T1000 (cell line): ENCODE results near the gene RAMP3.

Source experiments
- DNase-seq: peaks from one replicate; lab custom pipeline; 2025; ENCODE audit warnings: mixed read lengths; lab: John Stamatoyannopoulos, UW

RAMP3 gene

DNA sequence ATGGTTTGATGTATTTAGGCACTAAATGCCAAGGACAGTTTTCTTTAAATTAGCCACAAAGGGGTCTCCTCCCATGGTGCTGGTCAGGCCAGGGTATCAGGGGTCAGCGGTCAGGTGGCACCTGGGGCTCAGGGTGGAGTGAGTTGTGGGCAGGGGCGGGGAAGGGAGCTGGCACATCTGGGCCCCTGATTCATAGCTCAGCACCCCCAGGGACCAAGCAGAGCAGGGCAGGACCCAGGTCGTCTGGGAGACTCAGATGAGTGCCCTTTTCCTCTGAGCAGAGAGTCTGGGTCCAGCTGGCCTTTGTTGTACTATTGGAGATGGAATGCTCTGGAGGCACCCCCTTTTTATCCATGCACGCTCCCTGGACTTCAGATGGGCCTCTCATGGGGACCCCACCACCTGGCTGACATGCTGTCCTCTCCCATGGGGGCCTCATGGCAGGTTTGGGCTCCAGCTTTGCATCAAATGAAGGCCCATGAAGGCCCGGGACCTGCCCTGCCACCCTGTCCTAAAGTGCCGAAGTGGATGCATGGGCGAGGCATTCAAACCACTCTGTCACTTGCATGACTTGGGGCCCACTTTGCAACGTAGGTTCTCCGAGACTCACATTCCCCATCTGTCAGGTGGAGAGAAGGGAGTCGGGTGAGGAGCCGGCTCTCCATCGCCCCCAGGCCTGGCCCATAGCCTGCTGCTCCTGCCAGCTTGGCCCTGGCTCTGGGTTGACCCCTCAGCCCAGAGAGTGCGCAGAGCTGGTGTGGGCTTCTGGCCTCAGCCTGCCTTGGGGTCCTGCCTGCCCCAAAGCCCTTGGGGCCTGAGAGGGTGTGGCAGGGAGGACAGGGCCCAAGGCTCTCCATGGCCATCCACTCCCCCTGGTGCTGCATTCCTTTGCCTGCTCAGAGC lies 66.4 kb downstream of the RAMP3 start:
- no peak for DNase-seq

DNA sequence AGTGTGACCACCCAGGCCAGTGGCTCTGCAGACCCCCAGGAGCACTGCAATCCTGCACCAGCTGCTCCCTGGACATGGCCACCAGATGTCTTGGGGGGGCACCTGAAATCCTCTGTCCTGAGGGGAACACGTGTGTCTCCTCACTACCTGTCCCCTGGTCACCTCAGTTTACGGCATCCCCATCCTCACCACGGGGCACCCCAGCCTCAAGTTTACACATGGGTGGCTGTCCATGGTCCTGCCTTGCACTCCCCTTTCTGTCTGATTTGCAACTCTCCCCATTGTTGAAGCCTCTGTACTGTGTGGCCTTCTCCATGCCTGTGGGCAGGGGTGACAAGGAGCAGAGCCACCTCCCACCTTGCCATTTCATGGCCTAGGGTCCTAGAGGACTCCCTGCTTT lies 67.2 kb downstream of the RAMP3 start:
- DNase-seq, result no peak

DNA sequence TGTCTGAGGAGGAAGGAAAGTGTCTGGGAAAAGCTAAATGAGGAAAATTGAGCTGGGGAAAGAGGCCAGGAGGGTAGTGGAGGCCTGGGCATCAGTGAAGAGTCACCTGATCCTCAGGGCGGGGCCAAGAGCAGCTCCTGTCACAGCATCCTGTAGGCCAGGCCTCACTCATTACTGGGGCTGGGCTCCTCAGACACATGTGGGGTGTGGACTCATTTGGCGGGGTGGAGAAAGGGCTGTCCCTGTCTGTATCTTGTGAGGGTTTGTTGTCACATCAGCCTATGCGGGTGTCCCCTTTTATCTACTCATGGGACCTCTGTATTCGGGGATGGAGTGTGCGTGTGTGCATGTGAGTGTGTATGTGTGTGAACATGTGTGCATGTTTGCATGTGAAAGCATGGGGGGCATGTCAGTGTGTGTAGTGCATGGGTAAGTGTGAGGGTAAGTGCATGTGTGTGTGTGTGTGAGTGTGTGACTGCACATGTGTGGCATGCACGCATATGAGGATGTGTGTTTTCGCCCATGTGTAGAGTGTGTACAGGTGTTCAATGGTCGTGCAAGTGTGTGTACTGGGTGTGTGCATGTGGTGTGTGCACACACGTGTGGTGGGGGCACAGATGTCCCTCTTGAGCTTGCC lies 67.8 kb downstream of the RAMP3 start:
- DNase-seq, result no peak

DNA sequence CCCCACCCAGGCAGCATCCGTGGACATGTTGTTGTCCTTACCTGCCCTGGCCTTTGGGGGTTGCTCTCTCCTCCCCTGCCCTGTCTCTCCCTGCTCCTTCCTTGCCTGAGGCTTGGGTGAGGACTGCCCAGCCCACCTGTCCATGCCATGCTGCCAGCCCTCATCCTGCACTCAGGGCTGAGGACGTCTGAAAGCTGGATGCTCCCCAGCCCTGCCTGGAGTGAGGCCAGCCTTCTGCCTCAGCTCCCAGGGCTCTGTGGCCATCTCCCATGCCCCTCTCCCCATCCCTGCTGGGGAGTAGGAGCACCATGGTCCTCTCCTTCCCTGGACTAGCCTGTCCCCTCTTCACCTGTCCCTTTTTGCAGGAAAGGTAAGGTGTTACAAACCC lies 68.4 kb downstream of the RAMP3 start:
- DNase-seq, result no peak

DNA sequence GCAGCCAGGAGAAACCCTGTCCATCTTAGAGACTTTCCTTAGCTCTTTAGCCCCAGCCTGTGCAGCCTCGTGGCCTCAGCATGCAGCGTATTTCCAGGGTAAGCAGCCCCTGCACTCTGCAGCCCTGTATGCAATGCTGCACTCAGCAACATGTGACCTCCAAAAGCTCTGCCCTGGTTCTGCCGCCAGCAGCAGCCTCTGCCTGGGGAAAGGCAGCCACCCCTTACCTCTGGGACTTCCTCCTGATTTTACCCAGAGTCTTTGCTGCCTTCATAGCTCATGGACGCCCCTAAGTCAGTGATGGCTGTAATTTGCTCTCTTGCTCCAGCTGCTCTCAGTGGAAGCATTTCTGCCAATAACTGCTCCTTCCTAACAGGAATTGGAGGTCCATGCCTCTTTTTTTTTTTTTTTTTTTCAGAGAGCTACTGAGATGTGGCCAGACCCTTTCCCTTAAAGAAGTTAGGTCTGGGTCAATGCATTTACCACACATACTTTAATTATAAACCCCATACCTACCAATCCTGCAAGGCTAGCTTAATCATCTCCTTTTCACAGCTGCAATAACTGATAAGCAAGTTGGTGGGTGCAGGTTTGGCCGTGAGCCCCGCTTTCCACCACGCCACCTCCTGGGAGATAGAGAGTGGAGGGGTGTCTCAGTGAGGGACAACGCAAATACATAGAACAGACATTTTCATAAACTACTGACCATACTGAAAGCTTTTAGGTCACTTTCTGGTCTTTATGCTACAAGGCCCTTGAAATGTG lies 71.7 kb downstream of the RAMP3 start:
- DNase-seq, result no peak

DNA sequence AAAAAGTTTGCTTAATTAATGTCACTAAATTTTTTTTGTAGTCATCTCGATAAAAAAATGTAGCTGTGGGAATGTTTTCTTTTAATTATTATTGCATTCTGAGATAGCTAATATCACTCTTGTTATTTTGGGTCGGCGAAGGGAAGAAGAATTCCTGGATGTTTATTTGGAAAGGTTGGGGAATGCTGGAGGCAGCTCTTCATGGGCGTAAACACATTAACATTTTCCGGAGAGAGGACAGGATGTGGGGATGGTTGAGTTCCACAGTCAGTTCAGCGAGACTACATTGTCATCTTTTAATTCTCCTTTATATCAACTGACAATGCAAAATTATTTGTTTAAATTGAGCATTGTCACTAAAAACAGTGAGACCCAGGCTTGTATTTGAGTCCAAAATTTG lies 72.5 kb downstream of the RAMP3 start:
- DNase-seq, result no peak

DNA sequence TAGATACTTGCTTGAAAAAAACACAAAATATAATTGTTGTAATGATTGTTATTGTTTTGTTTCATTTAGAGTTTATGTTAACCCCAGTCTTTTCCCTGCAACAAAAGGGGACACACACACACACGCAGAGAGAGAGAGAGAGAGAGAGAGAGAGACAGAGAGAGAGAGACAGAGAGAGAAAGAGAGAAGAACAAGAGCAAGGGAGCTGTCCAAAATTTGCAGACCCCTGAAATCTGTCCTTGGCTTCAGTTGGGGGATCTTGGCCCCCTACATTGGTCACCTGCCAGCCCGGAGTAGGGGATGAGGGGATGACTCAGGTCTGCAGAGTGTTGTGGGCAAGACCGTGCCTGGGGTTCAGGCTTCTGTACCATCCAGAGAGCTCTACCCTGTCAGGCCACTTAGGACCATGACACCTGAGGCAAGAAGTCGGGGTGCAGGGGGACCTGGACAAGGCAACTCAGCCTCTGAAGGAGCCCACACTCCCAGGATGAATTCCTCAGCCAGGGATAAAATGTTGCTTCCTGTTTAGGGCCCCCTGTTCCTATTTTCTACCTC lies 73.1 kb downstream of the RAMP3 start:
- DNase-seq, result no peak

DNA sequence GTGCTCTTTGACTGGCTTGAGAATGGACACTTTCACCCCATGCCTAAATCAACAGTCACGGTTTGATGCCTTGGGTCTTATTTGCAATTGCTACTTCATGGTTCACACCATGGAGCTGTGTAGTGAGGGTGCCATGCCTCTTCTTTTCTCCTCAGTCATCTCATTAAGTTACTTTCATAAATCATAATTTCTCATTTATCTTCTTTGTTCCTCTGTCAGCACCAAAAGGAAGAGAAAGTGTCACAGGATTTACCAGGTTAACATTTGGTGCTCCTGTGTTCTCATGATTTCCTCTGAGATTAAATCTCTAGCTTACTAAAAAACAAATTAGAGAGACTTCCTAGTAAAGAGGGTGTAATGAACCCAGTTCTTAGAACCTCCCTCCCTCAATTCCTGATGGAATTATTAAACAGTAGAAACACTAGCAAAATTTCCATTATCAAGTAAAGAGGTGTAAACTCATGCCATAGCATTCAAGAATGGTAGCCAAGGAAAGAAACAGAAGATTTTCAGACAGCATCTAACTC lies 75.7 kb downstream of the RAMP3 start:
- DNase-seq, result no peak
